HL-60/S4 treated with phorbol 12-myristate 13-acetate at 8.2 ng/mL for 4 days and 3 days (cell line): ENCODE measurements around the gene MAMDC4.
"Not testable (repeated sequence)": the region's sequence is repeated elsewhere in the genome, so short reads cannot be mapped to it uniquely, and the experiment has no call there.

ENCODE experiments used
- in situ Hi-C: fragments of 300-500 bp; cut with MboI; formaldehyde crosslinking; loops from 2 replicates; pipeline ENCODE4 v1.15.0; 2022; ENCODE audit warnings: low sequenced_read_pairs

MAMDC4 gene

DNA sequence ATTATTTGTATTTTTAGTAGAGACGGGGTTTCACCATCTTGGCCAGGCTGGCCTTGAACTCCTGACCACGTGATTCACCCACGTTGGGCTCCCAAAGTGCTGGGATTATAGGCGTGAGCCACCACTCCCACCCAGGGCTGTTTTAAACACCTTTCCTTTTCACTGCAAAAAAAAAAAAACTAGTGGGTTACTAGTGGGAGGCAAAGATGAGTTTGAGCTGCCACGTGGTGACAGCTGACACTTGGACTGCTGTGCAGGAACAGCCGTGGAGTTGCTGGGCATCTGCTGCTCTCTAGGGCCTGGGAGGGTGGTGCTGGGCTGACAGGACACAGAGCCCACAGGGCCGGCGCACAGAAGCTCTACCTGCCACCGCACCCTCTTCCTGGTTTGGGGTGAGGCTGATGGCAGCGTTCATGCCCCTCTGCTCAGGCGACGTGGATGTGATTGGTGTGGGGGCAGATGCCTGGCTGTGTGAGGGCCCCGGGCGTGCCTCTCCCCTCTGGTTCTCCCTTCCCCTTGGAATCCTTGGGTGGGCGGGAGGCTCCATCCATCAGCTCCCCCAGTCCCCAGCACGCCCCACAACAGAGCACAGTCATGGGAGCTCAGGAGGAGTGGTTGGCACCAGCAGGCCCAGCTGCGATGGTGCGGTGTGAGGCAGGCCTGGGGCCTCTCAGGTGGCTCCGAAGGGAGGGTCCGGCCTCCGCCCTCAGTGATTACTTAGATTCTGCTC, 27.5 kb upstream of the MAMDC4 start:
- in situ Hi-C loops = no loop called here

GRCh38 chr9:136825295-136826187, 26.6 kb upstream of the MAMDC4 start:
- in situ Hi-C loops = no loop called here

DNA sequence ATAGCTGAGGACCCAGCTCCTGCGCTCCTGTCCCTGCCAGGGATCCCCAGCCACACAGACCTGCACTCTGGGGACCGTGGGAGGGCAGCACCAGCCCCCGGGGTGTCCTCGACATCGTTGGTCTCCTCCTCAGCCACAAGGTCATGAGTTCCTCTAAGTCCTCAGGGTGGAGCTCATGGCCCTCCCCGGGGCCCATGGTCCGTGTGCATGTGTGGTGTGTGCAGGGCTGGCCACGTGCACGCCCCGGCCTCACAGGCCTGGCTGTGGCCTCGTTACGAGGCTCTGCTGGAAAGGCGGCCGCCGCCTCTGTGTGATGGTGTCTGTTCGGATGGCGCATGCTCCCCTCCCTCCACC, 26.0 kb upstream of the MAMDC4 start:
- in situ Hi-C loops = no loop called here

GRCh38 chr9:136826703-136827582, 25.2 kb upstream of the MAMDC4 start:
- in situ Hi-C loops = no loop called here

DNA sequence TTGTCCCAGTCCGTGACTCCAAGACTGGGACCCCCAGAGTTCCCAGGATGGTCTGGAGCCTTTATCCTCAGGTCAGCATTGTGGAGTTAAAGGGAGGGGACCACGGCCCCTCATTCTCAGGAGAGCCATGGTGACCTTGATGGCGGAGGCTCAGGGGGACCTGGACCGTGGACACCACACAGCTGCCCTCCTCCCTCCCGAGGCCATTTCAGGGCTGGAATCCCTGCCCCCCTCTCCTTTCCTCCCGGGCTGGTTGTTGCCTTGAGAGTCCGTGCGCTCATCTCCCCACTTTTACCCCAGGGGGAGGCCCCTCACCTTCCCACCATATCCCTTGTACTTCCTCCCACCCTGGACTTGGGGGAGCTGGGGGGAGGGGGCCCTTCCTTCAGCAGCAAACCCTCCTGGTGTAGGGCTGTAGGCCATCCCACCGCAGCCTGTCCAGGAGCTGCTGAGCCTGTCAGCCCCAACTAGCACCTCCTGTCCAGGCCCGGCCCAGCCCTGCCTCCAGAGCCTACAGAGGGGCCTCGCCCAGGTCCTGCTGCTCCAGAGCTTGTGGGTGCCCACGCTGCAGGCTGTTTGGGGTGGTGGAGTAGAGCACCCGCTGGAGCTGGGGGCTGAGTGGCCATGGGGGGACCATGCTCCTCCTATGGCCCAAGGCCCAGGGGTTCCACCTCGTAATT, 24.2 kb upstream of the MAMDC4 start:
- in situ Hi-C loops = no loop called here

- in situ Hi-C loops = no loop called here
Measured at GRCh38 chr9:136828474-136829140, 23.5 kb upstream of the MAMDC4 start.

GRCh38 chr9:136829412-136829811, 22.7 kb upstream of the MAMDC4 start:
- in situ Hi-C loops = no loop called here

- in situ Hi-C loops = no loop called here
Measured at GRCh38 chr9:136829981-136830885, 21.9 kb upstream of the MAMDC4 start.

- in situ Hi-C loops = no loop called here
Measured at GRCh38 chr9:136831002-136831719, 21.0 kb upstream of the MAMDC4 start.

- in situ Hi-C loops = no loop called here
Measured at GRCh38 chr9:136831720-136832104, 20.4 kb upstream of the MAMDC4 start.

GRCh38 chr9:136832581-136832980, 19.6 kb upstream of the MAMDC4 start:
- in situ Hi-C loops = no loop called here

DNA sequence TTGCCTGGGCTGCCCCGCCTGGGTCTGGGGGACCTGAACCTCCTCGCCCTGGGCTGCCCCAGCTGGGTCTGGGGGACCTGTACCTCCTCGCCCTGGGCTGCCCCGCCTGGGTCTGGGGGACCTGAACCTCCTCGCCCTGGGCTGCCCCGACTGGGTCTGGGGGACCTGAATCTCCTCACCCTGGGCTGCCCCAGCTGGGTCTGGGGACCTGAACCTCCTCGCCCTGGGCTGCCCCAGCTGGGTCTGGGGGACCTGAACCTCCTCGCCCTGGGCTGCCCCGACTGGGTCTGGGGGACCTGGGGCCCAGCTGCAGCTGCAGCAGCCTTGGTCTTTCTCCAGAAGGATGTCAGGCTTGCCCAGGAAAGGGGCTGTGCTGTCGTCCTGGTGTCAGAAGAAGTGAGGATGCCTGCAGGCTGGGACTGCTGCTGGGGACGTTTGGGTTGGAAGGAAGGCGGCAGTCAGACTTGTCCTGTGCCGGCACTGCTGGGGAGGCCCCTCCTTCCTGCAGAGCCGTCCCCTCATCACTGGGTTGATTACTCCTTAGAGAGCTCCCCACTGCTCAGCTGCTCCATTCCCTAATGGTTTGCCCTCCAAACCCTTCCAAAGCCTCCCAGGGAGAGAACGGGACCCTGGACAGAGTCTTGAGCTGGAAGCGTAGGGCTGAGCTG, 18.6 kb upstream of the MAMDC4 start:
- in situ Hi-C loops = not testable (repeated sequence)

DNA sequence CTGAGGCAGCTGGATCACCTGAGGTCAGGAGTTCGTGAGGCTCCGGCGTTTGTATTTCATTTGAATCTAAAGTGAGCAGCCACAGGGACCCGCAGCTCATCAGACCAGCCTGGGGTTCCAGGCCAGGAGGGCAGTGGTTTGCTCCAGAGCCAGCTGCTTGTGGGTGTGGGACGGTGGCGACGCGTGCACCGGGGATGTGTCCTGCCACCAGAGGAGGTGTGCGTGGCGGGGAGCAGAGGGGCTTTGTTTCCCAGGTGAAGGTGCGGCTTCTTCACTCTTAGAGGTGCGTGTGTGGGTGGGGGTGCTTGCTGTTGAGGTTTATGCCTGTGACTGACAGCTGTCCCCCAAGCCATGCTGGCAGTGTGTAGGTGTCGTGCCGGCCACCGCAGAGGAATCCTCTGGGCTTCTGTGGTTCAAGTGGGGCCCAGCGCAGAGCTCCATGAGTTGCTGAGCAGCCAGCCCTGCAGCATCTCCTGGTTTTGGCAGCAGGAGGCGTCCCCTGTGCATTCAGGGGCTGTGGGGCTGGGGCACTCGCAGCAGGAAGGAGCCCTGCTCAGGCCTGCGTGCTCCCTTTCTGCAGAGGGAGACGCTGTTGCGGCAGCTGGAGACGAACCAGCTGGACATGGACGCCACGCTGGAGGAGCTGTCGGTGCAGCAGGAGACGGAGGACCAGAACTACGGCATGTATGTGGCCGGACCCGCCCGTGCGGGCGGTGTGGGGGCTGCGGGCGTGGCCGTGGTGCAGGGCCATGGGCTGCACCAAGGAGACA, 16.8 kb upstream of the MAMDC4 start:
- in situ Hi-C loops = no loop called here

DNA sequence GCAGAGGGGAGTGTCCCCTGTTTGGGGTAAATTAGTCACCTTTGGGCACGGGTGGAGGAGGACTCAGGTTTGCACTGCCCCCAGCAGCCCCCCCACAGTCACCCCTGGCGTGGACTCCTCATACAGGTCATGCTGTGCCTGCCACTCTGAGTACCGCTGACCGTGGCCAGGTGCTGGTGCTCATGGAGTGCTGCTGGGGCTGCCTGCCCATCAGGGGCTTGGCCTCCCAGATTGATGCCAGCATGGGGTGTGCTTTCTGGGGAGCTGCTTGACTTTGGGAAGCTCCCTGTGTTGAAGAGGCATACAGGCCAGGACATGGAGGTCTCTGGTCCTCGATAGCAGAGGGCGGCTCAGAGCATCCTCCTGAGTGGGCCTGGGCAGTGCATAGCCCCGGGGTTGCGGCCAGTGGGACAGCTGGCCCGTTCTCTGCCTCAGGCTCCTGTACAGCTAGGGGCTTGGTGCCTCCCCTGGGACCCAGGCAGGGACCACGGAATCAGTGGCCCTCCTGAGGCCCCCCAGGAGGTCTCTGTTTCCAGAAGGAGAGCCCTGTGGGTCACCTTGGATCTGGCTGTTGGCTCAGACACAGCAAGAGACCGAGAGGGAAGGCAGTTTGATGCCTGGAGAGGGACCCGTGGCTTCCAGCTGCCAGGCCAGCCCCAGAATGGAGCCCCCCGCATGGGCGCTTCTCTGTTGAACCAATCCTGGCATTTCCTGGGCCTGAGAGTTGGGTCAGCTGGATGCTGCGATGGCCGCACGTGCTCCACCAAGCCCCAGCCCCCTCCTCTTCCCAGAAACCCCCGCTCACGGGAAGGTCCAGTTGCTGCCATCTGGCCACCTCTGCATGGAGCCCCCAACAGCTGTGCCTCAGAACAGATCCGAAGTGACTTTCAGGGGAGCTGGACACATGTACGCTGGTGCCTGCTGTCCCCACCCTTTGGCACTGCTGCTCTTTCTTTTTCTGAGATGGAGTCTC, 15.9 kb upstream of the MAMDC4 start:
- in situ Hi-C loops = no loop called here

GRCh38 chr9:136837146-136837855, 14.8 kb upstream of the MAMDC4 start:
- in situ Hi-C loops = no loop called here
